Stimulated activated CD8-positive, alpha-beta memory T cell treated with anti-CD3 and anti-CD28 coated beads, Interleukin-4, amount 100 ng/mL, for 1 hour (primary cell): ENCODE measurements around the gene KLHL14.
"Not testable (repeated sequence)": the region's sequence is repeated elsewhere in the genome, so short reads cannot be mapped to it uniquely, and the experiment has no call there.

Source experiments
- DNase-seq, 2 donors: peaks; one replicate each; pipeline ENCODE4 v3.0.0-alpha.2; 2020; ENCODE audit warnings: low read depth in 2 of 2, low spot score in 1 of 2

Gene KLHL14

GRCh38 chr18:32637659-32638058, 135.2 kb downstream of the KLHL14 start:
- DNase-seq = not testable (repeated sequence)

GRCh38 chr18:32637226-32637625, 135.6 kb downstream of the KLHL14 start:
- no peak for DNase-seq

- no peak for DNase-seq
Observed at GRCh38 chr18:32634876-32635431, 137.9 kb downstream of the KLHL14 start.

- no peak for DNase-seq
Observed at GRCh38 chr18:32629981-32630700, 142.7 kb downstream of the KLHL14 start.

GRCh38 chr18:32629292-32629691, 143.5 kb downstream of the KLHL14 start:
- no peak for DNase-seq

GRCh38 chr18:32624182-32624723, 148.6 kb downstream of the KLHL14 start:
- DNase-seq = no peak

- DNase-seq = no peak
Observed at GRCh38 chr18:32623563-32623962, 149.3 kb downstream of the KLHL14 start.
